NCI-H128 (cell line): ENCODE measurements around the gene PIK3AP1.
"Not testable (repeated sequence)": the region's sequence is repeated elsewhere in the genome, so short reads cannot be mapped to it uniquely, and the experiment has no call there.

Experiments used
- DNase-seq: peaks from one replicate; lab custom pipeline; 2025; ENCODE audit not compliant: unreplicated experiment; lab: John Stamatoyannopoulos, UW

PIK3AP1 gene

GRCh38 chr10:96586419-96587263 lies 133.7 kb downstream of the PIK3AP1 start, which contains the start of gene TM9SF3:
Gene TM9SF3 (minus strand): TSS chr10:96587012. CDS start chr10:96586835, 177 bp downstream.
- DNase-seq = peak; percentile 25

GRCh38 chr10:96585736-96586418 lies 134.4 kb downstream of the PIK3AP1 start:
- DNase-seq = no peak

- DNase-seq = no peak
These were observed 135.8 kb downstream of the PIK3AP1 start for GRCh38 chr10:96584474-96584873.

GRCh38 chr10:96584035-96584434 lies 136.3 kb downstream of the PIK3AP1 start:
- DNase-seq = no peak

- DNase-seq = no peak
These were observed 141.2 kb downstream of the PIK3AP1 start for GRCh38 chr10:96579133-96579532.

- DNase-seq = no peak
These were observed 141.7 kb downstream of the PIK3AP1 start for GRCh38 chr10:96578633-96579032.

- DNase-seq = no peak
These were observed 142.3 kb downstream of the PIK3AP1 start for GRCh38 chr10:96578022-96578421.

GRCh38 chr10:96577069-96577468 lies 143.2 kb downstream of the PIK3AP1 start:
- DNase-seq = no peak

GRCh38 chr10:96576277-96576980 lies 143.9 kb downstream of the PIK3AP1 start:
- DNase-seq = no peak

GRCh38 chr10:96574564-96574963 lies 145.8 kb downstream of the PIK3AP1 start:
- not testable (repeated sequence) for DNase-seq

GRCh38 chr10:96573036-96573435 lies 147.3 kb downstream of the PIK3AP1 start:
- no peak for DNase-seq

- no peak for DNase-seq
These were observed 149.0 kb downstream of the PIK3AP1 start for GRCh38 chr10:96570983-96571964.

- DNase-seq = no peak
These were observed 149.8 kb downstream of the PIK3AP1 start for GRCh38 chr10:96570511-96570910.

- no peak for DNase-seq
These were observed 151.9 kb downstream of the PIK3AP1 start for GRCh38 chr10:96568402-96568801.

- DNase-seq = no peak
These were observed 154.5 kb downstream of the PIK3AP1 start for GRCh38 chr10:96565774-96566173.

- DNase-seq = no peak
These were observed 159.1 kb downstream of the PIK3AP1 start for GRCh38 chr10:96560966-96561887.

- no peak for DNase-seq
These were observed 159.8 kb downstream of the PIK3AP1 start for GRCh38 chr10:96560489-96560888.

GRCh38 chr10:96556003-96556402 lies 164.3 kb downstream of the PIK3AP1 start:
- no peak for DNase-seq

- no peak for DNase-seq
These were observed 165.0 kb downstream of the PIK3AP1 start for GRCh38 chr10:96555330-96555729.
